T-cell (primary cell): ENCODE measurements around the gene COG5. TPM values are rescaled to one million over a fixed set of nuclear protein-coding genes. Genes with fewer than 3 reads are reported as not detected.

Experiments used
- ATAC-seq, 4 experiments: fragments of 200-7000 bp in 3 of 4; fragments of 150-1000 bp in 1 of 4; cut with Tn5 transposase; replicated peaks in 1 of 4; 1 replicate in 3 of 4; 2 replicates in 1 of 4; pipeline ENCODE4 v1.10.0; 2021; ENCODE audit warnings: moderate library complexity in 3 of 4, mild to moderate bottlenecking in 2 of 4, moderate number of reproducible peaks in 1 of 4
- CTCF ChIA-PET, 2 donors: fragments of 300-600 bp; sonication (Branson Sonifier 250); formaldehyde crosslinking; loops; one replicate each; lab custom pipeline; 2022; ENCODE audit warnings: antibody characterized with exemption in 2 of 2; lab: Charles Lee
- POLR2A ChIA-PET, 2 donors: fragments of 300-600 bp; sonication (Branson Sonifier 250); formaldehyde crosslinking; loops; one replicate each; lab custom pipeline; 2022; ENCODE audit warnings: antibody characterized with exemption in 2 of 2; lab: Charles Lee
- DNase-seq, 35 experiments: peaks; one replicate each; pipeline versions ENCODE4 v3.0.0 to v3.0.0-alpha.2; 2013 to 2023
- H3K27ac ChIP-seq: one replicate; pipeline ENCODE4 v1.5.1; 2013; ENCODE audit warnings: low read length
- H3K27me3 ChIP-seq, 2 experiments: replicated peaks in 1 of 2; 1 replicate in 1 of 2; 2 replicates in 1 of 2; pipeline versions ENCODE4 v1.6.1 to v1.7.0; 2013; ENCODE audit warnings: low read length in 1 of 2, mixed read lengths in 1 of 2; ENCODE audit not compliant: control insufficient read depth in 2 of 2, insufficient read depth in 2 of 2; ENCODE audit errors: extremely low read depth in 1 of 2
- H3K36me3 ChIP-seq, 2 donors: 1 replicate in 1 of 2; 2 replicates in 1 of 2; pipeline versions ENCODE4 v1.6.1 to v1.7.0; 2013; ENCODE audit warnings: low read length in 1 of 2; ENCODE audit not compliant: control insufficient read depth in 2 of 2, insufficient read depth in 1 of 2; ENCODE audit errors: extremely low read depth in 1 of 2
- H3K4me1 ChIP-seq, 2 experiments: 1 replicate in 1 of 2; 2 replicates in 1 of 2; pipeline versions ENCODE4 v1.6.1 to v1.7.0; 2013; ENCODE audit warnings: low read length in 2 of 2, mixed read lengths in 1 of 2; ENCODE audit not compliant: insufficient read depth in 2 of 2, control insufficient read depth in 1 of 2; ENCODE audit errors: extremely low read depth in 1 of 2
- H3K4me3 ChIP-seq, 2 donors: 1 replicate in 1 of 2; 2 replicates in 1 of 2; pipeline versions ENCODE4 v1.5.1 to v1.7.0; 2013; ENCODE audit warnings: mild to moderate bottlenecking in 2 of 2, low read length in 1 of 2, moderate library complexity in 1 of 2; ENCODE audit not compliant: control insufficient read depth in 1 of 2; ENCODE audit errors: extremely low read depth in 1 of 2
- H3K9me3 ChIP-seq: 2 replicates; pipeline ENCODE4 v1.7.0; 2013
- H3K27ac Mint-ChIP-seq, 2 donors: one replicate each; pipeline ENCODE4 v1.8.0; 2020 to 2021; ENCODE audit warnings: mild to moderate bottlenecking in 2 of 2, mixed read lengths in 2 of 2
- H3K27me3 Mint-ChIP-seq, 2 donors: one replicate each; pipeline ENCODE4 v1.8.0; 2021 to 2022; ENCODE audit warnings: mixed read lengths in 2 of 2
- H3K36me3 Mint-ChIP-seq: one replicate; pipeline ENCODE4 v1.8.0; 2021; ENCODE audit warnings: mixed read lengths
- H3K4me1 Mint-ChIP-seq, 3 donors: one replicate each; pipeline ENCODE4 v1.8.0; 2020 to 2022; ENCODE audit warnings: mixed read lengths in 3 of 3, mild to moderate bottlenecking in 1 of 3
- H3K4me3 Mint-ChIP-seq, 3 donors: one replicate each; pipeline ENCODE4 v1.8.0; 2020 to 2022; ENCODE audit warnings: mild to moderate bottlenecking in 3 of 3, mixed read lengths in 3 of 3, moderate library complexity in 3 of 3
- H3K9me3 Mint-ChIP-seq, 3 donors: one replicate each; pipeline ENCODE4 v1.8.0; 2020 to 2022; ENCODE audit warnings: mixed read lengths in 3 of 3
- WGBS: methylation state at CpG from one replicate; pipeline ENCODE4 v1.1.5; 2013; ENCODE audit warnings: missing lambda C conversion rate; ENCODE audit not compliant: insufficient coverage; 5-methylcytosine and 5-hydroxymethylcytosine counted together
- total RNA-seq, 35 experiments: library from RNA in 6 of 35; stranded (reverse) in 6 of 35; fragments of 120-200 nt in 1 of 35; gene quantifications; one replicate each; pipeline versions ENCODE4 v1.2.1 to v1.2.4 and lab custom pipeline; 2013 to 2026

COG5 gene
- total RNA-seq, 5 donors from 2014 or later (not counting 1 experiment from before 2014, with no cell fraction given), result 37.3 to 83.8 (median 55.4) TPM

- POLR2A ChIA-PET, result interaction anchor here in 1 of 2 donors (0.6 kb wide), 2 partner anchors 12 to 26 kb away, joined by 3 read pairs; no protein-coding TSS in a partner anchor
- Mint-ChIP-seq H3K27ac (no peak overlapping the region), H3K4me1 (peaks cover 0 to 5% (median 5%) of the 10 kb centered on the region in 3 donors), H3K9me3 (no peaks in the 10 kb centered on the region), H3K36me3 (peaks cover 19% of the 10 kb centered on the region), H3K27me3 (no peaks in the 10 kb centered on the region), H3K4me3 (no peak overlapping the region)
- Histone ChIP-seq H3K27ac (no peak overlapping the region), H3K4me1 (no peaks in the 10 kb centered on the region), H3K9me3 (no peaks in the 10 kb centered on the region), H3K36me3 (peaks cover 4 to 8% of the 10 kb centered on the region in 2 donors), H3K4me3 (no peak overlapping the region), H3K27me3 (no peaks in the 10 kb centered on the region)
- ATAC-seq (no peak), DNase-seq (no peak)
- CTCF ChIA-PET, result interaction anchor here in 1 of 2 donors (0.5 to 1.3 kb wide), 3 partner anchors 413 to 1036 kb away, joined by 3 to 16 read pairs (median 9); no protein-coding TSS in a partner anchor
- WGBS, result no CpG with 5 or more reads among the region's 2 CpGs
Measured at GRCh38 chr7:107461938-107462533, 101.7 kb downstream of the COG5 start.

GRCh38 chr7:107453388-107453787, 110.3 kb downstream of the COG5 start:
- ATAC-seq, result no peak
- WGBS, result no CpG with 5 or more reads among the region's 1 CpG
- CTCF ChIA-PET, result no interaction called here

GRCh38 chr7:107450970-107451369, 112.8 kb downstream of the COG5 start:
- no peak overlapping the region for H3K4me3 ChIP-seq
- Mint-ChIP-seq H3K4me1 (peaks cover 18 to 33% (median 32%) of the 10 kb centered on the region in 3 donors), H3K36me3 (peaks cover 59% of the 10 kb centered on the region), H3K27ac (no peak overlapping the region), H3K27me3 (no peaks in the 10 kb centered on the region), H3K4me3 (no peak overlapping the region), H3K9me3 (no peaks in the 10 kb centered on the region)
- no CpG with 5 or more reads among the region's 1 CpG for whole genome bisulfite sequencing
- ChIA-PET CTCF (no interaction called here), POLR2A (no interaction called here)
- H3K9me3 ChIP-seq, result no peaks in the 10 kb centered on the region
- H3K27ac ChIP-seq, result no peak overlapping the region
- H3K36me3 ChIP-seq, result peaks cover 0 to 6% of the 10 kb centered on the region in 2 donors
- H3K4me1 ChIP-seq, result no peaks in the 10 kb centered on the region
- ATAC-seq, result no peak
- no peak for DNase-seq
- H3K27me3 ChIP-seq, result no peaks in the 10 kb centered on the region

More at GRCh38 chr7:107453388-107453787, 110.3 kb downstream of the COG5 start:
- Histone ChIP-seq H3K27ac (no peak overlapping the region), H3K4me1 (no peaks in the 10 kb centered on the region), H3K4me3 (no peak overlapping the region), H3K9me3 (no peaks in the 10 kb centered on the region), H3K27me3 (no peaks in the 10 kb centered on the region), H3K36me3 (peaks cover 4 to 6% of the 10 kb centered on the region in 2 donors)
- Mint-ChIP-seq H3K4me3 (no peak overlapping the region), H3K27me3 (no peaks in the 10 kb centered on the region), H3K36me3 (peaks cover 69% of the 10 kb centered on the region), H3K27ac (no peak overlapping the region), H3K9me3 (no peaks in the 10 kb centered on the region), H3K4me1 (peaks cover 18 to 35% (median 29%) of the 10 kb centered on the region in 3 donors)
- POLR2A ChIA-PET, result interaction anchor here in 1 of 2 donors (0.6 kb wide), 1 partner anchor 257 kb away, joined by 3 read pairs; no protein-coding TSS in a partner anchor
- DNase-seq, result no peak

GRCh38 chr7:107446988-107447387, 116.7 kb downstream of the COG5 start:
- H3K36me3 Mint-ChIP-seq, result peaks cover 56% of the 10 kb centered on the region
- DNase-seq, result no peak
- ChIA-PET POLR2A (no interaction called here), CTCF (no interaction called here)
- H3K27ac Mint-ChIP-seq, result no peak overlapping the region
- Histone ChIP-seq H3K36me3 (peaks cover 0 to 6% of the 10 kb centered on the region in 2 donors), H3K4me1 (no peaks in the 10 kb centered on the region), H3K4me3 (no peak overlapping the region), H3K27me3 (no peaks in the 10 kb centered on the region), H3K9me3 (no peaks in the 10 kb centered on the region), H3K27ac (no peak overlapping the region)
- peaks cover 0 to 4% (median 0%) of the 10 kb centered on the region in 3 donors for H3K9me3 Mint-ChIP-seq
- ATAC-seq, result no peak
- H3K4me1 Mint-ChIP-seq, result peaks cover 14 to 27% (median 23%) of the 10 kb centered on the region in 3 donors
- WGBS, result 80% methylated on average over 1 of the region's 1 CpG
- H3K27me3 Mint-ChIP-seq, result no peaks in the 10 kb centered on the region
- H3K4me3 Mint-ChIP-seq, result no peak overlapping the region

- ATAC-seq (no peak), DNase-seq (no peak)
- CTCF ChIA-PET, result no interaction called here
- Mint-ChIP-seq H3K9me3 (peaks cover 0 to 4% (median 0%) of the 10 kb centered on the region in 3 donors), H3K27ac (no peak overlapping the region), H3K36me3 (peaks cover 57% of the 10 kb centered on the region), H3K4me3 (no peak overlapping the region), H3K4me1 (peaks cover 12 to 28% (median 21%) of the 10 kb centered on the region in 3 donors), H3K27me3 (no peaks in the 10 kb centered on the region)
- WGBS, result 100% methylated on average over 1 of the region's 1 CpG
- no peak overlapping the region for H3K27ac ChIP-seq
- no peaks in the 10 kb centered on the region for H3K9me3 ChIP-seq
- H3K4me1 ChIP-seq, result no peaks in the 10 kb centered on the region
- peaks cover 0 to 8% of the 10 kb centered on the region in 2 donors for H3K36me3 ChIP-seq
- POLR2A ChIA-PET, result no interaction called here
- no peak overlapping the region for H3K4me3 ChIP-seq
- H3K27me3 ChIP-seq, result no peaks in the 10 kb centered on the region
Measured at GRCh38 chr7:107446531-107446930, 117.2 kb downstream of the COG5 start.

GRCh38 chr7:107442678-107443077, 121.0 kb downstream of the COG5 start:
- CTCF ChIA-PET, result no interaction called here
- ATAC-seq, result no peak
- Mint-ChIP-seq H3K9me3 (peaks cover 0 to 4% (median 0%) of the 10 kb centered on the region in 3 donors), H3K27me3 (no peaks in the 10 kb centered on the region), H3K4me3 (no peak overlapping the region), H3K36me3 (peaks cover 44% of the 10 kb centered on the region), H3K4me1 (peaks cover 0 to 16% (median 2%) of the 10 kb centered on the region in 3 donors), H3K27ac (no peak overlapping the region)
- no peaks in the 10 kb centered on the region for H3K27me3 ChIP-seq
- H3K4me3 ChIP-seq, result no peak overlapping the region
- no CpG with 5 or more reads among the region's 1 CpG for WGBS
- H3K9me3 ChIP-seq, result no peaks in the 10 kb centered on the region
- peaks cover 0 to 4% of the 10 kb centered on the region in 2 donors for H3K36me3 ChIP-seq
- POLR2A ChIA-PET, result interaction anchor here in 1 of 2 donors (0.7 kb wide), 1 partner anchor 1195 kb away, joined by 3 read pairs; no protein-coding TSS in a partner anchor
- DNase-seq, result no peak
- no peaks in the 10 kb centered on the region for H3K4me1 ChIP-seq
- H3K27ac ChIP-seq, result no peak overlapping the region
